IMR-90 (cell line): Measurements from ENCODE around the gene PRH1. TPM values are rescaled to one million over a fixed set of nuclear protein-coding genes. Genes with fewer than 3 reads are reported as not detected.

ENCODE experiments used
- ATAC-seq: fragments of 200-7000 bp; cut with Tn5 transposase; 2 replicates; pipeline ENCODE4 v1.9.1; 2020; ENCODE audit warnings: low read depth, mild to moderate bottlenecking, moderate library complexity
- BruUV-seq: library from RNA; stranded (reverse); fragments of 400-500 nt; replicated peaks from 2 replicates; lab custom pipeline; 2021; lab: Mats Ljungman, UMichigan
- CTCF ChIA-PET: fragments of 300-600 bp; formaldehyde crosslinking; extraction: SDS; loops from one replicate; lab custom pipeline; 2021; ENCODE audit warnings: antibody characterized with exemption; lab: Yijun Ruan, JAX
- POLR2A ChIA-PET: fragments of 300-600 bp; sonication (Branson Sonifier 250); formaldehyde crosslinking; loops from one replicate; lab custom pipeline; 2022; ENCODE audit warnings: antibody characterized with exemption; ENCODE audit not compliant: unreplicated experiment; lab: Charles Lee
- DNase-seq: peaks from one replicate; pipeline ENCODE4 v3.0.0; 2013
- H2AFZ ChIP-seq: replicated peaks from 2 replicates; pipeline ENCODE3; 2013; ENCODE audit warnings: low read length, mild to moderate bottlenecking; ENCODE audit not compliant: poor library complexity
- H2AK5ac ChIP-seq: 2 replicates; pipeline ENCODE4 v1.6.1; 2013; ENCODE audit warnings: low read depth, low read length, inconsistent platforms
- H2AK9ac ChIP-seq: replicated peaks from 2 replicates; pipeline ENCODE3; 2013; ENCODE audit warnings: mild to moderate bottlenecking, low read depth, low read length, moderate library complexity; ENCODE audit not compliant: poor library complexity
- H2BK120ac ChIP-seq: 2 replicates; pipeline ENCODE4 v1.6.1; 2013; ENCODE audit warnings: low read depth, low read length, inconsistent platforms
- H2BK15ac ChIP-seq: 3 replicates; pipeline ENCODE4 v1.6.1; 2013; ENCODE audit warnings: low read depth, low read length, inconsistent platforms
- H2BK20ac ChIP-seq: 2 replicates; pipeline ENCODE4 v1.6.1; 2013; ENCODE audit warnings: low read depth, mild to moderate bottlenecking, inconsistent platforms, low read length, moderate library complexity
- H2BK5ac ChIP-seq: 2 replicates; pipeline ENCODE4 v1.6.1; 2013; ENCODE audit warnings: mild to moderate bottlenecking, low read depth, low read length, inconsistent platforms; ENCODE audit not compliant: poor library complexity, severe bottlenecking
- H3K14ac ChIP-seq: replicated peaks from 2 replicates; pipeline ENCODE4 v1.6.1; 2013; ENCODE audit warnings: low read depth, low read length, inconsistent platforms
- H3K18ac ChIP-seq: 2 replicates; pipeline ENCODE4 v1.6.1; 2013; ENCODE audit warnings: low read depth, low read length, control low read depth
- H3K23ac ChIP-seq: 2 replicates; pipeline ENCODE4 v1.6.1; 2013; ENCODE audit warnings: low read depth, low read length, inconsistent platforms
- H3K27ac ChIP-seq: 2 replicates; pipeline ENCODE4 v1.5.1; 2013; ENCODE audit warnings: mild to moderate bottlenecking, control low read depth, low read length; ENCODE audit not compliant: insufficient read depth
- H3K27me3 ChIP-seq: 2 replicates; pipeline ENCODE4 v1.6.1; 2013; ENCODE audit warnings: low read length; ENCODE audit not compliant: control insufficient read depth, insufficient read depth
- H3K36me3 ChIP-seq: 2 replicates; pipeline ENCODE4 v1.6.1; 2013; ENCODE audit warnings: low read length, mixed read lengths; ENCODE audit not compliant: control insufficient read depth, insufficient read depth
- H3K4ac ChIP-seq: 2 replicates; pipeline ENCODE4 v1.6.1; 2013; ENCODE audit warnings: low read depth, low read length, inconsistent platforms
- H3K4me1 ChIP-seq: 2 replicates; pipeline ENCODE4 v1.6.1; 2013; ENCODE audit warnings: low read length, mixed read lengths; ENCODE audit not compliant: control insufficient read depth, insufficient read depth
- H3K4me2 ChIP-seq: 2 replicates; pipeline ENCODE4 v1.6.1; 2013; ENCODE audit warnings: low read depth, mild to moderate bottlenecking, control low read depth, low read length, moderate library complexity
- H3K4me3 ChIP-seq: 2 replicates; pipeline ENCODE4 v1.5.1; 2013; ENCODE audit warnings: low read depth, mild to moderate bottlenecking, control low read depth, low read length, moderate library complexity; ENCODE audit not compliant: insufficient read depth
- H3K56ac ChIP-seq: 2 replicates; pipeline ENCODE4 v1.6.1; 2013; ENCODE audit warnings: low read length, inconsistent platforms; ENCODE audit not compliant: insufficient read depth; ENCODE audit errors: extremely low read depth
- H3K79me1 ChIP-seq, 2 experiments: 2 replicates each; pipeline ENCODE4 v1.6.1; 2013; ENCODE audit warnings: low read length in 2 of 2, inconsistent platforms in 1 of 2, low read depth in 1 of 2
- H3K9ac ChIP-seq: 2 replicates; pipeline ENCODE4 v1.6.1; 2013; ENCODE audit warnings: low read depth, low read length, control low read depth
- H3K9me1 ChIP-seq: 2 replicates; pipeline ENCODE4 v1.6.1; 2013; ENCODE audit warnings: low read length, inconsistent platforms; ENCODE audit not compliant: insufficient read depth
- H3K9me3 ChIP-seq: 2 replicates; pipeline ENCODE4 v1.6.1; 2013; ENCODE audit warnings: low read length; ENCODE audit not compliant: control insufficient read depth, insufficient read depth
- H4K20me1 ChIP-seq: 2 replicates; pipeline ENCODE4 v1.6.1; 2013; ENCODE audit warnings: low read length, inconsistent platforms; ENCODE audit not compliant: insufficient read depth
- H4K5ac ChIP-seq: 2 replicates; pipeline ENCODE4 v1.6.1; 2013; ENCODE audit warnings: mild to moderate bottlenecking, low read depth, low read length, control low read depth
- H4K8ac ChIP-seq, 2 experiments: 2 replicates each; pipeline ENCODE4 v1.6.1; 2013; ENCODE audit warnings: low read depth in 2 of 2, low read length in 2 of 2, control low read depth in 1 of 2, inconsistent platforms in 1 of 2
- H4K91ac ChIP-seq: 2 replicates; pipeline ENCODE4 v1.6.1; 2013; ENCODE audit warnings: low read depth, low read length, inconsistent platforms; ENCODE audit not compliant: insufficient read depth
- BHLHE40 ChIP-seq: fragments of 150-350 bp; IDR thresholded peaks from 2 replicates; pipeline ENCODE4 v1.6.1; 2016; ENCODE audit warnings: mild to moderate bottlenecking, low read depth, low read length
- CEBPB ChIP-seq: IDR thresholded peaks from 2 replicates; pipeline ENCODE4 v1.6.1; 2012; ENCODE audit warnings: low read depth, low read length, improper control_type of control experiment
- CHD1 ChIP-seq: IDR thresholded peaks from 2 replicates; pipeline ENCODE4 v1.6.1; 2012; ENCODE audit warnings: low read depth, low read length, improper control_type of control experiment
- CTCF ChIP-seq: conservative IDR thresholded peaks from 2 replicates; pipeline ENCODE4 v1.5.1; 2012; ENCODE audit warnings: mild to moderate bottlenecking, low read depth, low read length, improper control_type of control experiment
- ELK1 ChIP-seq: fragments of 150-350 bp; IDR thresholded peaks from 2 replicates; pipeline ENCODE4 v1.6.1; 2016; ENCODE audit warnings: low read depth, mild to moderate bottlenecking, low read length, moderate library complexity, borderline replicate concordance
- FOS ChIP-seq: fragments of 150-350 bp; IDR thresholded peaks from 2 replicates; pipeline ENCODE4 v1.6.1; 2016; ENCODE audit warnings: low read depth, low read length
- MAFK ChIP-seq: IDR thresholded peaks from 2 replicates; pipeline ENCODE4 v1.6.1; 2012; ENCODE audit warnings: low read depth, low read length, improper control_type of control experiment
- MAZ ChIP-seq: IDR thresholded peaks from 2 replicates; pipeline ENCODE4 v1.6.1; 2012; ENCODE audit warnings: low read depth, mild to moderate bottlenecking, low read length, improper control_type of control experiment, moderate library complexity, borderline replicate concordance
- MXI1 ChIP-seq: IDR thresholded peaks from 2 replicates; pipeline ENCODE4 v1.6.1; 2012; ENCODE audit warnings: low read depth, mild to moderate bottlenecking, low read length, moderate library complexity, borderline replicate concordance
- NFE2L2 ChIP-seq: fragments of 150-350 bp; IDR thresholded peaks from 2 replicates; pipeline ENCODE4 v1.6.1; 2016; ENCODE audit warnings: low read depth, mild to moderate bottlenecking, low read length
- POLR2A ChIP-seq: IDR thresholded peaks from 2 replicates; pipeline ENCODE4 v1.6.1; 2012; ENCODE audit warnings: mild to moderate bottlenecking, low read depth, low read length
- RAD21 ChIP-seq: IDR thresholded peaks from 2 replicates; pipeline ENCODE4 v1.6.1; 2012; ENCODE audit warnings: low read length, improper control_type of control experiment
- RCOR1 ChIP-seq: IDR thresholded peaks from 2 replicates; pipeline ENCODE4 v1.6.1; 2012; ENCODE audit warnings: mild to moderate bottlenecking, low read length, improper control_type of control experiment; ENCODE audit not compliant: insufficient replicate concordance
- RFX5 ChIP-seq: IDR thresholded peaks from 2 replicates; pipeline ENCODE4 v1.8.0; 2012; ENCODE audit warnings: low read depth, mild to moderate bottlenecking, low read length, moderate library complexity
- SMC3 ChIP-seq: fragments of 150-350 bp; IDR thresholded peaks from 2 replicates; pipeline ENCODE4 v1.6.1; 2016; ENCODE audit warnings: low read depth, mild to moderate bottlenecking, antibody characterized with exemption, low read length, moderate library complexity
- USF2 ChIP-seq: fragments of 150-350 bp; IDR thresholded peaks from 2 replicates; pipeline ENCODE4 v1.6.1; 2017; ENCODE audit warnings: mild to moderate bottlenecking, antibody characterized with exemption, low read length, low read depth
- WGBS, 2 experiments: methylation state at CpG; one replicate each; pipeline versions ENCODE4 v1.1.5 to v1.1.7; 2013; ENCODE audit warnings: missing lambda C conversion rate in 2 of 2; ENCODE audit not compliant: insufficient read length in 1 of 2; ENCODE audit errors: extremely low coverage in 2 of 2; 5-methylcytosine and 5-hydroxymethylcytosine counted together
- dilution Hi-C: fragments of 300-500 bp; cut with HindIII; formaldehyde crosslinking; loops from one replicate; pipeline ENCODE4 v1.14.3; 2018; ENCODE audit warnings: low sequenced_read_pairs; ENCODE audit not compliant: unreplicated experiment
- in situ Hi-C: fragments of 300-500 bp; cut with MboI; formaldehyde crosslinking; loops from 3 replicates; pipeline ENCODE4 v1.14.3; 2019; ENCODE audit warnings: low sequenced_read_pairs, inconsistent platforms, mixed read lengths
- intact Hi-C: fragments of 100-400 bp; cut with micrococcal nuclease; formaldehyde crosslinking; loops from 2 replicates; pipeline ENCODE4 v1.10.0; 2022
- polyA plus RNA-seq, 3 experiments: library from polyadenylated mRNA; depleted of rRNA; stranded (reverse); fragments of >200 nt; gene quantifications; 2 replicates each; pipeline ENCODE4 v1.2.3, GENCODE V29; 2012; ENCODE audit warnings: low replicate concordance in 1 of 3
- total RNA-seq: library from RNA; depleted of rRNA; stranded (reverse); fragments of >200 nt; gene quantifications from 2 replicates; pipeline ENCODE4 v1.2.3, GENCODE V29; 2012

The PRH1 gene
- total and polyA plus RNA-seq, 2 of the 4 experiments (the other 2 are of a cell fraction), result 3.0 to 18.8 TPM

- H3K9ac ChIP-seq, result no peak overlapping the region
- DNase-seq (no peak), ATAC-seq (no peak)
- H4K91ac ChIP-seq, result no peak overlapping the region
- no peak overlapping the region for H3K56ac ChIP-seq
- H4K8ac ChIP-seq, result no peak overlapping the region
- H3K18ac ChIP-seq, result no peak overlapping the region
- no peaks in the 10 kb centered on the region for H3K27me3 ChIP-seq
- ChIA-PET POLR2A (no interaction called here), CTCF (no interaction called here)
- no peak overlapping the region for H3K4ac ChIP-seq
- H3K9me1 ChIP-seq, result no peaks in the 10 kb centered on the region
- TF ChIP-seq MXI1 (no peak), MAZ (no peak), USF2 (no peak), ELK1 (no peak), POLR2A (no peak), SMC3 (no peak), RCOR1 (no peak), CTCF (no peak), BHLHE40 (no peak), FOS (no peak), NFE2L2 (no peak), MAFK (no peak), CEBPB (no peak), RAD21 (no peak), CHD1 (no peak), RFX5 (no peak)
- in situ Hi-C loops (no loop called here), dilution Hi-C loops (no loop called here), intact Hi-C loops (no loop called here)
- H2BK5ac ChIP-seq, result no peak overlapping the region
- no peaks in the 10 kb centered on the region for H4K20me1 ChIP-seq
- no peak overlapping the region for H2AK5ac ChIP-seq
- no peak overlapping the region for H3K4me2 ChIP-seq
- H2BK15ac ChIP-seq, result no peak overlapping the region
- no peaks in the 10 kb centered on the region; a peak in 1 of 4 replicates for H3K79me1 ChIP-seq
- H3K4me1 ChIP-seq, result no peaks in the 10 kb centered on the region
- no TSS peak for BruUV-seq
- no peak overlapping the region for H3K4me3 ChIP-seq
- no peak overlapping the region for H3K27ac ChIP-seq
- H2BK20ac ChIP-seq, result no peak overlapping the region
- H3K9me3 ChIP-seq, result no peaks in the 10 kb centered on the region
- H3K23ac ChIP-seq, result no peak overlapping the region
- H3K14ac ChIP-seq, result no peak overlapping the region
- H2BK120ac ChIP-seq, result no peak overlapping the region
- no peak overlapping the region for H4K5ac ChIP-seq
- no peak overlapping the region for H2AK9ac ChIP-seq
- no peaks in the 10 kb centered on the region for H3K36me3 ChIP-seq
- no CpG with 5 or more reads among the region's 8 CpGs for WGBS, 2 experiments
- no peak overlapping the region for H2AFZ ChIP-seq
Measured at GRCh38 chr12:10910380-10910779, 26.3 kb upstream of the PRH1 start.
